ENCODE data around the gene PLXDC2. TPM values are rescaled to one million over a fixed set of nuclear protein-coding genes. Genes with fewer than 3 reads are reported as not detected.

Gene PLXDC2
- total RNA-seq, 1 donor from 2014 or later: 0.16 TPM

GRCh38 chr10:19839552-19839951 lies 23.3 kb downstream of the PLXDC2 start:
- no peaks in the 10 kb centered on the region for H3K4me1 Mint-ChIP-seq
- no peaks in the 10 kb centered on the region for H3K36me3 Mint-ChIP-seq (ENCODE audit: low read depth)
- no peaks in the 10 kb centered on the region for H3K9me3 Mint-ChIP-seq
- ChIA-PET CTCF (no interaction called here), POLR2A (no interaction called here)
- no peak overlapping the region for H3K27ac Mint-ChIP-seq
- no peaks in the 10 kb centered on the region for H3K27me3 Mint-ChIP-seq
- intact Hi-C loops (cut with micrococcal nuclease): no loop called here
- H3K4me3 Mint-ChIP-seq: no peak overlapping the region
- ATAC-seq (ENCODE audit: low read depth): no peak
- no peak for DNase-seq
- TF ChIP-seq CTCF (IDR thresholded peaks at IDR 0.05): no peak

- TF ChIP-seq CTCF (IDR thresholded peaks at IDR 0.05): no peak
- DNase-seq (no peak), ATAC-seq (ENCODE audit: low read depth) (no peak)
- H3K4me1 Mint-ChIP-seq: no peaks in the 10 kb centered on the region
- H3K4me3 Mint-ChIP-seq: no peak overlapping the region
- CTCF ChIA-PET: no interaction called here
- H3K9me3 Mint-ChIP-seq: no peaks in the 10 kb centered on the region
- H3K36me3 Mint-ChIP-seq (ENCODE audit: low read depth): no peaks in the 10 kb centered on the region
- H3K27ac Mint-ChIP-seq: no peak overlapping the region
- intact Hi-C loops (cut with micrococcal nuclease): no loop called here
- no peaks in the 10 kb centered on the region for H3K27me3 Mint-ChIP-seq
- POLR2A ChIA-PET: no interaction called here
Measured at GRCh38 chr10:19840776-19841175, 24.5 kb downstream of the PLXDC2 start.

DNA sequence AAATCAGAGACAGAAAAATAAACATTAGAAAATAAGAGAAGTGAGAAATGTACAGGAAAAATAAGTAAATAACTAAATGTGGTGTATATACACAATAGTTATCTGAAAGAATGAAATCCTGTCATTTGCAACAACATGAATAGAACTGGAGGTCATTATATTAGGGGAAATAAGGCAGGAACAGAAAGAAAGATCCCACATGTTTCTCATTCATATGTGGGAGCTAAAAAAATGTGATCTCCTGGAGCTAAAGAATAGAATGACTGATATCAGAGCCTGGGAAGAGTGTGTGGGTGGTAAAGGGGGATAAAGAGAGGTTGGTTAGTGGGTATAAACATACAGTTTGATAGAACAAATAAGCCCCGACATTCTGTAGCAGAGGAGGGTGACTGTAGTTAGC lies 27.3 kb downstream of the PLXDC2 start:
- intact Hi-C loops (cut with micrococcal nuclease): no loop called here
- ATAC-seq (ENCODE audit: low read depth) (no peak), DNase-seq (no peak)
- ChIA-PET POLR2A (no interaction called here), CTCF (no interaction called here)
- no peaks in the 10 kb centered on the region for H3K36me3 Mint-ChIP-seq (ENCODE audit: low read depth)
- TF ChIP-seq CTCF (IDR thresholded peaks at IDR 0.05): no peak
- no peaks in the 10 kb centered on the region for H3K27me3 Mint-ChIP-seq
- H3K4me3 Mint-ChIP-seq: no peak overlapping the region
- no peak overlapping the region for H3K27ac Mint-ChIP-seq
- H3K4me1 Mint-ChIP-seq: no peaks in the 10 kb centered on the region
- peaks cover 2% of the 10 kb centered on the region for H3K9me3 Mint-ChIP-seq

GRCh38 chr10:19845503-19846368 lies 29.5 kb downstream of the PLXDC2 start:
- Mint-ChIP-seq H3K9me3 (peaks cover 2% of the 10 kb centered on the region), H3K27ac (no peak overlapping the region), H3K36me3 (ENCODE audit: low read depth) (no peaks in the 10 kb centered on the region), H3K4me3 (no peak overlapping the region), H3K4me1 (no peaks in the 10 kb centered on the region), H3K27me3 (no peaks in the 10 kb centered on the region)
- POLR2A ChIA-PET: no interaction called here
- ATAC-seq (ENCODE audit: low read depth) (no peak), DNase-seq (no peak)
- CTCF ChIA-PET: no interaction called here
- no peak for TF ChIP-seq CTCF (IDR thresholded peaks at IDR 0.05)
- intact Hi-C loops (cut with micrococcal nuclease): no loop called here

- no peak for TF ChIP-seq CTCF (IDR thresholded peaks at IDR 0.05)
- Mint-ChIP-seq H3K4me3 (no peak overlapping the region), H3K36me3 (ENCODE audit: low read depth) (no peaks in the 10 kb centered on the region), H3K4me1 (no peaks in the 10 kb centered on the region), H3K27ac (no peak overlapping the region), H3K9me3 (peaks cover 2% of the 10 kb centered on the region), H3K27me3 (no peaks in the 10 kb centered on the region)
- POLR2A ChIA-PET: no interaction called here
- ATAC-seq (ENCODE audit: low read depth) (no peak), DNase-seq (no peak)
- CTCF ChIA-PET: no interaction called here
- intact Hi-C loops (cut with micrococcal nuclease): no loop called here
Measured at GRCh38 chr10:19847321-19847720, 31.1 kb downstream of the PLXDC2 start.

Data from activated B cell treated with CpG ODN at 0.5 μM for 24 hours (primary cell).